HG03342 (cell line): Measurements from ENCODE around the gene RNU5D-1.

Source experiments
- ATAC-seq: cut with Tn5 transposase; IDR thresholded peaks from one replicate; pipeline ENCODE4 v1.9.1; 2021; ENCODE audit warnings: mild to moderate bottlenecking, moderate library complexity; ENCODE audit not compliant: unreplicated experiment

RNU5D-1 gene

DNA sequence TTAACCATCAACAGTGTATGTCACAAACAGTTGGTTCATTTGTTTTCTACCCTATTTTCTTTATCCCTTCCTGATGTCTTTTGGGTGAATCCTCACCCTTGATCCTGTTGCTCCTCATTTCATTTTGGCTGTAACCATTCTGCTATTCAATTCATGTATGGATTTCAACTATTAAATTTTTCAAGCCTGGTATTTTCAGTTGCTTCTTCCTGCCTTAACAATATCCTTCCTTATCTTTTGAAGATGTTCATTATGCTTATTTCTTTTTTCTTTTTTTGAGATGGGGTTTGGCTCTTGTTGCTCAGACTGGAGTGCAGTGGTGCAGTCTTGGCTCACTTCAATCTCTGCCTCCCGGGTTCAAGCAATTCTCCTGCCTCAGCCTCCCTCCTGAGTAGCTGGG lies 2.8 kb upstream of the RNU5D-1 start:
- ATAC-seq = no peak

DNA sequence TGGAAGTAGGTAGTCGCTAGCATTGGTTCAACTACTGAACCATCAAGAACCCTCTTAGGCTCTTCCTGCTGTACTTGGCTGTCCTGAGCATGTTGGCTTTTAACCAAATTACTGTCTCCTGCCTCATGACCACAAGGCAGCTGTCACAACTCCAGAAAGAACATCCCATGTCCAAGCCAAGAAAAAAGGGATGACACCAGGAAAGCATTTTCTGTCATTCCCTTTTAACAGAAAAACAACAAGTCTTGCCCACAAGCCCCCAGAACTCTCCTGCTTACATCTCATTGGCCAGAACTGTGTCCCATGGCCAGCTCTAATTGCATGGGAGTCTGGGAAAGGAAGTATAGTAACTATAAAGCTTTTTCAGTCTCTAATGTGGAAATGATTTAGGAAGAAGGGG lies 2.4 kb upstream of the RNU5D-1 start:
- no peak for ATAC-seq

DNA sequence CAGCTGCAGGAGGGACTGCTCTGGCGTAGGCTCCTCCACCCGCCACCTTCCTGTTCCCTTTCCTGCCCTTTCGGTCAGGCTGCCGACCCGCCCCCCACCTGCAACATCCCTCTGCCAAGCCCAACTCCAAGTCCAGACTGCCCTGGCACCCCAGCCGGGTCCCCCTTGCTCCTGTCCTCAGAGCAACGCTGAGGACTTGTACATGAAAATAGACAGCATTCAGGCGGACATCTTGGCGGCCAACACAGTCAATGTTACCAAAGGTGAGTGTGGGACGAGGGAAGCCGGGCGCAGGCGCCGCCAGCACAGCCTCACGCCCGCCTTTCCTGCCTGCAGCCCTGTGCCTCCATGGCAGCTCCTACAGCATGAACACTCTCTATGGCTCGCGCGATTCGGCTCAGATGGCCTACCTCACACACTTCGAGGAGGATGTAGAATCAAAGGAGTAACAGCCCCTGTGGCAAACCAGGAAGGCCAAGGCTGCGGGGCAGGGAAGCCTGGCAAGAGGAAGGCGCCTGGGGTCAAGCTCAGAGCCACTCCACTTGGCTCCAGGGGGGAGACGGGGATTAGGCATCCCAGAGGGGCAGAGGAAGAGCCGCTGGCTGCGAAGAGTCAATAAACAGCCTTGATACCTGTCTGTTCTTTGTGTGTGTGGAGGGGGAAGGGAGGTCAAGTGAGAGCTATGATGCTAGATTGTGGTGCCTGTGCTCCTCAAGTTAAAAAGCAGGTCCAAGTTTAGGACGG lies 5.8 kb downstream of the RNU5D-1 start:
- no peak for ATAC-seq

DNA sequence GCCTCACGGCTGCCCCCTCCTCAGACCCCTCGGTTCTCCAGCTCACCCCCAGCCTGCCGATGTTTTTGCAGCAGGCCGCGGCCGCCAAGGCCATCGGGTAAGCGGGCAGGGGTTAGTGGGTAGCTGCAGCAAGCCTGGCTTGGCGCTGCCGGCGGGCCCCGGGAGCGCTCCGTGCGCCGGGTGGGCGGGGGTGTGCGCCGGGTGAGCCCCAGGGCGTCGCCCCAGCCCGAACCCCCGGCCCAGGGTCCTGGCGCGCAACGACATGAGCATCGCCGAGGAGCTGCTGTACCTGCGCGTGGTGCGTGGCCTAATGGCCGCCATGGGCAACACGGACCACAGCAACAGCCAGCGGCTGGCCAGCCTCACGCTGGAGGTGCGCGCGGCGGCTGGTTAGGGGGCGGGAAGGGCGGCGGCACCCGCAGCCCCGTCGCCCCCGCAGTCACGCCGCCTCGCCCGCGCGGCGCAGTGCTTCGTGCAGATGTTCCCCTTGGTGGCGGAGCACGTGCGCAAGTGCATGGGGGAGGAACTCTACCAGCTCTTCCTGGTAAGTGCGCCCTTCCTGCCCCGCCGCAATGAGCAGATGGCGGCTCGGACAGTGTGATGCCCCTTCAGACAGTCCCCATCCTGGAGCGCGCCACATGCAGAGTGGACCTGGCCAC lies 6.5 kb downstream of the RNU5D-1 start:
- ATAC-seq = no peak

DNA sequence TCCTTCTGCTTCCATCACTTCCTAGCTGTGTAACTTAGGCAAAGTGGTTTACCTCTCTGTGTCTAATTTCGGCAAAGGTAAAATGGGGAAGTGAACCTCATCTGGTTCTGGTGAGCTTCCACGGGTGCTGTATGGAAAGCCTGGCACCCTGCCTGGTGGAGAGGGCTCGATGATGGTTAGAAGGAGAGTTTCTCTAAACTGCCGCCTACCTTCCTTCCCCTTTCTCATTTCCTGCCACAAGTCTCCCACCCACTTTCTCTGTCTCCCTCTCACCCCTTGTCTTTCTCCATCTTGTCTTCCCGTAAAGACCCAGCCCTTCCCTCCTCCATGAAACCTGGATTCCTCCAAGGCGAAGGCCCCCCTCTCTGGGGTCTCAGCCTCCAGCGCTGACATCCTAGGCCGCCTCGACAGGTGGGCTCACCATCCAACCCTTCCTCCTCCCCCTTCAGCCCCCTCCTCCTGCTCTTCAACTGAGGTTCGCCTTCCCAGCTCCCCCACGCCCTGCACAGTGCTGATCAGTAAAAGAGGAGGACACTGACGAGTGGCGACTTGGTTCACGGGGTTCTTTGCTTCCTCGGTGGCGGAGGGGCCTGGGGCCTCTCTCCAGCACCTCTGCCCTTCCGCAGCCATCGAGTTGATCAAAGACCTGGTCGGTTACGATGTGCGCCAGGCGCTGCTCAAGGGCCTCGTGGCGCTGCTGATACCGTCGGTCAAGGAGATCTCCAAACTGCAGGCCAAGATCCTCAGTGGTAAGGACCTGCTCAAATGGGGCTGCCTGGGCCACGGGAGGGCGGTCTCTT lies 7.3 kb downstream of the RNU5D-1 start:
- no peak for ATAC-seq

DNA sequence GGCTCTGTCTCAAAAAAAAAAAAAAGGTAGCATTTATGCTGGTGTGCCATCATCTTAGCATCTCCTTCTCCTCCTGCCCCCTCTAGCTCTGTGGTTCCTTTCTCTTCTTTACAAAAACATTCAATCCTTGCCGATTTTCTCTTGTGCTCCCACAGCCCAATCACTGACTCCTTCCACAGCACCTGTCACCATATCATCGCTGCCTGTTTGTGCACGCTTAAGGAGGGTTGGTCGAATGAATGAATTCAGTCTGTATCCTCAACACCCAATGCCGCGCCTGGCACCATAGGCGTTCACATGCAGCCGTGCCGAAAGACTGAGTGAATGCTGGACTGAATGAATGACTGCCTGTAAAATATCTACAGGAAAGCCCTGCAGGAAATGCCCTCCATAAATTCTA lies 7.9 kb downstream of the RNU5D-1 start:
- ATAC-seq = no peak

DNA sequence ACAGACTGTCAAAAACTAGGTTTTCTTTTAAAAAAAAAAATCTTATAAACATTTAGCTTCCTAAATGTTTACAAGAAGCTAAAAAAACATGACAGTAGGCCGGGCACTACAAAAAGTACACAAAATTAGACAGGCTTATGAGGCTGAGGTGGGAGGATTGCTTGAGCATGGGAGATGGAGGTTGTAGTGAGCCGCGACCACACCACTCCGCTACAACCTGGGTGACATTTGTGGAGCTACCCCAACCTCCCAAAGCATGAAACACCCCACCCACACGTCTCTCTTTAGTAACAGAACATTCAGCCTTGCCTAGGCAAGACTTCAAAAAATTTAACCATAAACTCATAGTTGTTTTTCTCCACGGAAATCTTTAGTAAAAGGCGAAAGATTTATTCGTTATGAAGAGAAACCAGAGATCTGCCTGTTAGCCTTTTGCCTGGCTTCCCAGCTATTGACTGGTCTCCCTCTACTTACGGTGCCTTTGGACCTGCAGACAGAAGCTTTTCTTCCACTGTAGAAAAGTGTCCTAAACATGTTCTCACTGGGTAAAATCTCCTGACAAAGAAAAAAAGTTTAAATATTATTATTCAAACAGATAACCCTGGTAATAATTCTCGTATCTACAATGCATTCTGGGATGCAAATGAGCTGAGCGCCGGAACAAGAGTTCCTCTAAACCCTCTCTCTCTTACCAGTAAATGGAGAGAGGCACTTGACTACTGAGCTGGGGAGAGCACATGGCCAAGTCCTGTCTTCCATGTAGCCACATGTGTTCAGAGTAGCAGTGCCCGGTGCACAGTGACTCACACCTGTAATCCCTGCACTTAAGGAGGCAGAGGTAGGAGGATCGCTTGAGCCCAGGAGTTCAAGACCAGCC lies 9.2 kb downstream of the RNU5D-1 start:
- peak; percentile 69 for ATAC-seq

DNA sequence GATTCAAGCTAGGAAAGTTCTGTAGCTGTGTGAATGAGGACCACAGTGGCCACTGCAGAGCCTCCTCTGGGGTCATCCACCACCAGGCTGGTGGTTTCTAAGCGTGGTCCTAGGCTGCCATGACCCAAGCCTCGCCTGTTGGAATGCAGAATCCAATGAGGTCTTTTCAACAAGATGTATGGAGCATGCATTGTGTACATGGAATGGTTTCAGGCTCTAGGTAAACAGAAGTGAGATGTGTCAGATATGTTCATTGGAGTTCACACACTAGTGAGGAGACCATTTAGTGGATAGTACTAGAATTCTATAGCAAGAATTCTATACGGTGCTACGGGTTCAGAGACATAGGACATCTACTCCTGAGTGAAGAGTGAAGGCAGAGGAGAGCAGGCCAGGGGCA lies 10.7 kb downstream of the RNU5D-1 start:
- ATAC-seq = no peak

DNA sequence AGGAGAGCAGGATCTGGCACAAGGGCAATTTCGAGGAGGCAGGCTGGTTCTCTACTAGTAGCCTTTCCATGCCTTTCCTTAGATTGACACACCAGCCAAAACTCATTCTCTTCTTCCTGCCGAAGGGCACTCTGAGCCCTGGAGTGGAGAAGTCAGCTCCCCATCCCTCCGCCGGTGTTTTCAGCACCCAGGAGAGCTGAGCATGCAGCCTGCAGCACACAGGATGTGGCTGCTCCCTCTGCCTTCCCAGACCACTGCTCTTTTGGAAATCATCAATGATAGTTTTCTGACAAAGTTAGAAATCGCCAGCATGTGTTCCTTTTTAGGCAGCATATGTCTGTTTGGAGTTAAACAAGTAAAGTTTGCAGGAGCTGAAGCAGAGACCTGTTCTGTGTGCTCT lies 11.7 kb downstream of the RNU5D-1 start:
- ATAC-seq = no peak

DNA sequence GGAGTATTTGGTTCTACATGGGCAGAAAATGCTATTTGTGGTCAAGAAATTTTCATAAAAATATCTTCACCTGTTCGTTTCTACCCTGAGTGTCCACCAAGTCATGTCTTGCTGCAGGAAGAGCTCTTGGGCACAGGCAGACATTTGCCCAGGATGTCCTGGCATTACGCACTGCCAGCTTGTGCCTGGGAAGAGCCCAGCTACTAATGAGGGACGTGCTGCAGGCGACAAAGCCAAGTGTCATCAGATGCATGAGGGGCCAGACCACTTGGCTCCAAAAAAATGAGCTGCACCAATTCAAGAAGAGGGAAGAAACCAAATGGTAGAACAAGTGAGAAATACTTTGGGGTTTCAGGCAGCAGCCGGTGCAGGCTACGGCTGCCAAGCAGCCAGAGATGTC lies 12.9 kb downstream of the RNU5D-1 start:
- no peak for ATAC-seq

DNA sequence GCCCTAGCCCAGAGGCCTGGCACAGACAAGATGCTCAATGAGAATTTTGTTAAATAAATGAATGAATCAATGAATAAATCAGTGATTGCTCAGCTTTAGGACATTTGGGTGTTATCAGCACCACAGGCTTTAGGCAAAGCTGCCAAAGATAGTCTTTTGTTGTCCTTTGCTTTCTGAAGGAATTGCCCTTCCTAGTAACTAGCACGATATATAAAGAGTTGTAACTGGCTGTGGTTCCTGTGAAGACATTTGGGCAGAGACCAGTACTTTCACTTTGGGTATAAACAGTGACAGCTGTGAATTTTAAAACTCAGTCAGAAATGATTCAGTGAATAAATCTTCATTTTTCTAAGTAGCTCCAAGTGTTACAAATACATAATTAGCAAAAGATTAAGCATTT lies 13.3 kb downstream of the RNU5D-1 start:
- no peak for ATAC-seq

DNA sequence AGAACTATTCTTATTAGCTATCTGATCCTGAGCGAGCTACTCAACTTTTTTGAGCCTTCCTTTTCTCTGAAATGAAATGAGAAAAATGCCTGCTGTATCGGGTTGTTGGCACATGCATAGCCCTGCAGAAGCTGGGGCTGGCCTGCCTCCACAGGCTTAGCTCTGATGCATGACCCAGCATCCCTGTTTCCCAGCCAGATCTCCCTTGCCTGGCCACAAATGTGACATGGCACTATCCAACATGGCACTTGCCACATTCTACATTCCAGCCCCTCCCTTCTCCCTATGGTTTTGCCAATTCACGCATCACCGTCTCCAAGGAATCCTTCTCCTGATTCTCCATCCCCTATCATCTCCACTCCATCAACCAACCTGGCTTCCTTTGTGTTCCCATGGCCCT lies 13.8 kb downstream of the RNU5D-1 start:
- ATAC-seq = no peak

DNA sequence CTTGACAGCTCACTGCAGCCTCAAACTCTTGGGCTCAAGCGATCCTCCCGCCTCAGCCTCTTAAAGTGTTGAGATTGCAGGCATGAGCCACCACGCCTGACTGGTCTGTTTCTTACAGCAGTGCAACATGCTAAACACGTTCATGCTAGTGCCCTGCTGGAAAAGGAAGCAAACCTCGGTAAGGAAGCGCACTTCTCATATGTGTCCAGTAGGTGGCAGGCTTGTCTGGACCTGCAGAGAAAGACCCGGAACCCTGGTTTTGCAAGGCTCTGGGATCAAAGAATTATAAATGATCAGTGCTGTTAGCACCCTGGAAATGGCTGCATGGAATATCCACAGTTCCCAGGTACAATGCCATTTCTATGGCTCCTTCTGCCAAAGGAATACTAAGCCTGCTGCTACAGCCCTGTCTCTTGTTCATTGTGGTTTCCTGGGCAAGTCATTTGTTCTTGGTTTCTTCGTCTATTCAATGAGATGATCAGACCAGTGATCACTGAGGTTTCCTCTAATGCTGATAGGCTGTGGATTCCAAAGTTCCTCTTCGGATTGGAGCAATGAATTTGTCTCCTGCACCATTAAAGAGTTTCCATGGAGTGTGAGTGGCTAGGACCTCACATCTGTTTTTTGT lies 15.9 kb downstream of the RNU5D-1 start:
- no peak for ATAC-seq

DNA sequence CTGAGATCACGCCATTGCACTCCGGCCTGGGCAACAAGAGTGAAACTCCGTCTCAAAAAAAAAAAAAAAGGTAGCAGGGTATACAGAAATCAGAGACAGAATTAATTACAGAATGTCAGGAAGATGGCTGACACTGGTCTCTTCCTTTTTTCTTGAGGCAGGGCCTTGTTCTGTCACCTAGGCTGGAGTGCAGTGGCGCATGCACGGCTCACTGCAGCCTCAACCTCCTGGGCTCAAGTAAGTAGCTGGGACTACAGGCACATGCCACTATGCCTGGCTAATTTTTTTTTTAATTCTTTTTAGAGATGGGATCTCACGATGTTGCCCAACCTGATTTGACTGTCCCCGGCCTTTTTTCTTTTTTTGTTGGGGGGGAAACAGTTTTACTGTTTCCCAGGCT lies 16.4 kb downstream of the RNU5D-1 start:
- ATAC-seq = no peak

DNA sequence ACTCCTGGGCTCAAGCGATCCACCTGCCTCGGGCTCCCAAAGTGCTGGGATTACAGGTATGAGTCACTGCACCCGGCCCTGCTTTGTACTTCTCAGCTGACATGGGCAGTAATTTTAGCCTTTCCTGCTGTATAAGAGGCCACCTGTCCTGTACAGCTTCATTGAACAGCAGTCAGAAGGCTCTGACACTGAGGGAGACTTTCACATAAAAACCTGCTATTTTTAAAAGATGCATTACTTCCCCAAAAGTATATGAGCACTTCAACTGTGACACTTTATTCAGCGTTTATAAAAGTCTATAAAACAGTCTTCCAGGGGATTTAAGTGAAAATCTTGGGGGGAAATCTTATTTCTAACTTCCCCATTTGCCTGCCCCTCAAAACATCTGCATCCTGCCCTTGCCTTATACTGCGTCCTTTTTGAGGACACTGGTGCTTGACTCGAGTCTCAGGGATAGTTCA lies 17.6 kb downstream of the RNU5D-1 start:
- ATAC-seq = no peak

DNA sequence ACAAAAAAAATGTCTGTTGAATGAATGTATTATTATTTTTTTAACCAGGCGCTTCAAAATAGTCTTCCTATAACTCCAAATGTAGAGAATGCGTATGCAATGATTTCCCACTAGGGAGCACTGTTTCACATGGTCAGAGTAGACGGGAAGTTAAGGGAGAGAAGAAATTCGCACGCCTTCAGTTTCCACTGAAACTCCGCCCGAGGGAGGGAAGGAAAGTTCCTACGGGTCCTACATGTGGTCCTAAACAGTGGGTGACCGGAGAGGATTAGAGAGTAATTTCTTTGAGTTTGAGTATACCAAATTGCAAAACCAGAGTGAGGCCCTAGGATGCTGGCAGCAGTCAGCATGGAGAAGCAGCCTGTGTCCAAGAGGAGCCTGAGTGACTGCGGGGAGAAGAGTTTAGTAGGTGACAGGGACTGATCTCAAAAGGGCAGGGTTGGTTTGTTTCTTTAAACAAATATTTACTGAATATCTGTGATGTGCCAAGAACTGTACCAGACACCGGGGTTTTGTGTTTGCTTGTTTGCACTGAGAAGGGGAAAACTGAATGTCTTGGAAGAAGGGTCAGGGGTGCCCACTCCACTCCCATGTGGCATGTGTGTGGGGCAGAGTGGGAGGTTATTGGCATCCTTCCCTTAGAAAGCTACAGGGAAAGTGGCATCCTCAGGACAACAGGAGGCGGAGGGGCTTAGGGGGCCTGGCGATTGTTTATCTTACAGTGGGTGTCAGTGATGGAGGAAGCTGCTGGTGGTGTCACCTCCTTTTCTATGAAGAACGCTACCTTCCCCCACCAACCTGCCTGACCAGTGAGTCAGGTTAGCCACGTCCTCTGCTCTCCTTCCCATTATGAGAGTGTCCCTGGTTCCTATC lies 22.8 kb downstream of the RNU5D-1 start:
- ATAC-seq = no peak

DNA sequence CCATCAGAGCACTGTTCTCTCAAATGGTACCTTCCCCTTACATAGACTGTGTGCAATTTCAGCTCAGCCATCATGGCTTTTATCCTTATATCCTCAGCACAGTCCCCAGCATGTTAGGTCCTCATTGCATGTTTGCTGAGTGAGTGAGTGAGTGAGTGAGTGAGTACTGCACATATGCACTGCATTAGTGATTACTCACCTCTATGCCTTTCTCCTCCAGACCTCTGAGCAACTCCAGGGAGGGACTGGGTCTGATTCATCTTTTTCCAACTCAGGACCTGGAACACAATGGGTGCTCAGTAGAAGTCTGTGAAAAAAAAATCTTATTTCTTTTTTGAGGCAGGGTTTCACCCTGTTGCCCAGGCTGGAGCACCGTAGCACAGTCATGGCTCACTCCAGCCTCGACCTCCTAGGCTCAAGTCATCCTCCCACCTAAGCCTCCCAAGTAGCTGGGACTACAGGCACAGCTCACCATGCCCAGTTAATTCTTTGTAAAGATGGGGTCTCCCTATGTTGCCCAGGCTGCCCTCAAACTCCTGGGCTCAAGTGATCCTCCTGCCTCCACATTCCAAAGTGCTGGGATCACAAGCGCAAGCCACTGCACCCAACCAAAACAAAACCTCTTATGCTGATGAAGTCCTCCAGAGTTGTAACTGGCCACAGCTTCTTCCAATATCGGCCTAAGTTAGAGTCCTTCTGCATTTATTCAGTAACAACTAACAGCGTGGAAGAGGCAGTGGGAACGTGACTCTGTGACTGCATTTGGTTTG lies 23.7 kb downstream of the RNU5D-1 start:
- ATAC-seq = no peak

DNA sequence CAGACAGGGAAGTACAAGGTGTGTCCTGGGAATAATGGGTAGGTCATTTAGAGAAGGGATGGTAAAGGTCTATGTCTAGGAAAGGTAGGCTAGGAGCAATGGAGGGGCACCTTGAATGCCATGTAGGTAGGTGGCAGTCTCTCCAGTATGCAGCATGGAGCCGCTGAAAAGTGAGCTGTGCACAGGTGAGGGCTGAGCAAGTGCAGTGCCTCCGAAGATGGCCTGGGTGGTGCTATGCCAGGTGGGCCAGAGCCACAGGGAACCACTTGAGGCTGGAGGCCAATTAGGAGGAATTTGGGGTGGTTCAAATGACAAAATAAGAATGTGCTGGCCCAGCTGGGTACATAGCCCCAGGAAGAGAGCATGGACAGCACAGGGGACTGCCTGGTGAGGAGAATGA lies 25.0 kb downstream of the RNU5D-1 start:
- no peak for ATAC-seq

DNA sequence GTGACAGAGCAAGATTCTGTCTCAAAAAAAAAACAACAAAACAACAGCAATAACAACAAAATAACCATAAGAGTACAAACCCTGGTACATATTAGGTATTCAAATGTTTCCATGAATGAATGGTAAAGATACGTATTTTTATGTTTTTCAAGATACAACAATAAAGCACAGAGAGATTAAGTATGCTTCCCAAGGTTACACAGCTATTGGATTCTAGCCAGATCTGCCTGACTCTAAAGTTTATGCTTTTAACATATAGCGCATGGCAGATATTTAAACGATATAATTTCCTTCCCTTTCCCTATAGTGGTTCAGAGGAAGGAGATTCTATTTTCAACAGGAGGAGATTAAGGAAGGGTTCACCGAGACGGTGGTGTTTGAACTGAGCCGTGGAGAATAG lies 25.5 kb downstream of the RNU5D-1 start:
- ATAC-seq = no peak
